ENCODE results near the gene FGD6. TPM values are rescaled to one million over a fixed set of nuclear protein-coding genes. Genes with fewer than 3 reads are reported as not detected.
"Not testable (repeated sequence)": the region's sequence is repeated elsewhere in the genome, so short reads cannot be mapped to it uniquely, and the experiment has no call there.

Gene FGD6
- total and polyA plus RNA-seq, 2 of the 4 experiments (the other 2 are of a cell fraction): 2.6 to 9.5 TPM

- no peak for TF ChIP-seq NFE2L2 (IDR thresholded peaks at IDR 0.05; ENCODE audit: low read depth, low read length)
Measured at GRCh38 chr12:95102916-95103671, 114.2 kb downstream of the FGD6 start (continued).

- H4K20me1 ChIP-seq (ENCODE audit: insufficient read depth, low read length); in situ Hi-C loops (cut with MboI; ENCODE audit: low sequenced_read_pairs); H3K4ac ChIP-seq (ENCODE audit: low read depth, low read length); H3K9ac ChIP-seq (ENCODE audit: low read depth, low read length); ATAC-seq (ENCODE audit: low read depth); H3K56ac ChIP-seq (ENCODE audit: extremely low read depth, insufficient read depth, low read length); H2AK9ac ChIP-seq (replicated peaks; ENCODE audit: low read depth, low read length, poor library complexity); H3K4me1 ChIP-seq (ENCODE audit: control insufficient read depth, insufficient read depth, low read length); H3K9me3 ChIP-seq (ENCODE audit: control insufficient read depth, insufficient read depth, low read length); H2AFZ ChIP-seq (replicated peaks; ENCODE audit: low read length, poor library complexity); H4K8ac ChIP-seq (ENCODE audit: low read depth in 2 of 2, low read length in 2 of 2); H2BK120ac ChIP-seq (ENCODE audit: low read depth, low read length); intact Hi-C loops (cut with micrococcal nuclease); H4K91ac ChIP-seq (ENCODE audit: insufficient read depth, low read depth, low read length); H3K23ac ChIP-seq (ENCODE audit: low read depth, low read length); H2BK20ac ChIP-seq (ENCODE audit: low read depth, low read length); H3K4me3 ChIP-seq (ENCODE audit: insufficient read depth, low read depth, low read length); BruUV-seq (replicated peaks); H3K79me1 ChIP-seq (ENCODE audit: low read depth in 1 of 2, low read length in 2 of 2); DNase-seq; H3K18ac ChIP-seq (ENCODE audit: low read depth, low read length); H2BK15ac ChIP-seq (ENCODE audit: low read depth, low read length); H3K27me3 ChIP-seq (ENCODE audit: control insufficient read depth, insufficient read depth, low read length); H3K4me2 ChIP-seq (ENCODE audit: low read depth, low read length); POLR2A ChIA-PET (ENCODE audit: unreplicated experiment); H2AK5ac ChIP-seq (ENCODE audit: low read depth, low read length); H3K14ac ChIP-seq (replicated peaks; ENCODE audit: low read depth, low read length); H3K27ac ChIP-seq (ENCODE audit: insufficient read depth, low read length); H4K5ac ChIP-seq (ENCODE audit: low read depth, low read length); dilution Hi-C loops (cut with HindIII; ENCODE audit: low sequenced_read_pairs, unreplicated experiment); H2BK5ac ChIP-seq (ENCODE audit: low read depth, low read length, poor library complexity, severe bottlenecking): not testable (repeated sequence)
- CTCF ChIA-PET: interaction anchor here (0.7 kb wide), 1 partner anchor 1400 kb away, joined by 4 read pairs; no protein-coding TSS in a partner anchor
- no CpG with 5 or more reads among the region's 5 CpGs for WGBS, 2 experiments (ENCODE audit: extremely low coverage in 2 of 2, insufficient read length in 1 of 2)
- peaks cover 13% of the 10 kb centered on the region for H3K9me1 ChIP-seq (ENCODE audit: insufficient read depth, low read length)
- H3K36me3 ChIP-seq (ENCODE audit: control insufficient read depth, insufficient read depth, low read length): peaks cover 20% of the 10 kb centered on the region
Measured at GRCh38 chr12:95101957-95102356, 115.3 kb downstream of the FGD6 start.

Measured in IMR-90 (cell line).